ENCODE measurements around the gene ADGRL3. TPM values are rescaled to one million over a fixed set of nuclear protein-coding genes. Genes with fewer than 3 reads are reported as not detected.

The ADGRL3 gene
- total RNA-seq, 4 donors from 2014 or later: 0.19 to 7.8 (median 1.3) TPM

- H3K4me3 ChIP-seq: no peak overlapping the region
- no peaks in the 10 kb centered on the region for H3K4me1 ChIP-seq
- H3K36me3 ChIP-seq: no peaks in the 10 kb centered on the region
- intact Hi-C loops (cut with DNase I): no loop called here
- no peaks in the 10 kb centered on the region for H3K9me3 ChIP-seq
- TF ChIP-seq, protein P1, sequence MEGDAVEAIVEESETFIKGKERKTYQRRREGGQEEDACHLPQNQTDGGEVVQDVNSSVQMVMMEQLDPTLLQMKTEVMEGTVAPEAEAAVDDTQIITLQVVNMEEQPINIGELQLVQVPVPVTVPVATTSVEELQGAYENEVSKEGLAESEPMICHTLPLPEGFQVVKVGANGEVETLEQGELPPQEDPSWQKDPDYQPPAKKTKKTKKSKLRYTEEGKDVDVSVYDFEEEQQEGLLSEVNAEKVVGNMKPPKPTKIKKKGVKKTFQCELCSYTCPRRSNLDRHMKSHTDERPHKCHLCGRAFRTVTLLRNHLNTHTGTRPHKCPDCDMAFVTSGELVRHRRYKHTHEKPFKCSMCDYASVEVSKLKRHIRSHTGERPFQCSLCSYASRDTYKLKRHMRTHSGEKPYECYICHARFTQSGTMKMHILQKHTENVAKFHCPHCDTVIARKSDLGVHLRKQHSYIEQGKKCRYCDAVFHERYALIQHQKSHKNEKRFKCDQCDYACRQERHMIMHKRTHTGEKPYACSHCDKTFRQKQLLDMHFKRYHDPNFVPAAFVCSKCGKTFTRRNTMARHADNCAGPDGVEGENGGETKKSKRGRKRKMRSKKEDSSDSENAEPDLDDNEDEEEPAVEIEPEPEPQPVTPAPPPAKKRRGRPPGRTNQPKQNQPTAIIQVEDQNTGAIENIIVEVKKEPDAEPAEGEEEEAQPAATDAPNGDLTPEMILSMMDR (IDR thresholded peaks at IDR 0.05): no peak
- TF ChIP-seq POLR2A (IDR thresholded peaks at IDR 0.05): no peak
- DNase-seq: no peak
- H3K27ac ChIP-seq: no peak overlapping the region
- no peaks in the 10 kb centered on the region for H3K27me3 ChIP-seq
- 27 to 36% methylated on average over 1 of the region's 1 CpG for WGBS, 2 donors
These were observed 733.4 kb downstream of the ADGRL3 start for GRCh38 chr4:61933527-61933926.

- intact Hi-C loops (cut with DNase I): no loop called here
- Histone ChIP-seq H3K36me3 (no peaks in the 10 kb centered on the region), H3K9me3 (no peaks in the 10 kb centered on the region), H3K4me3 (no peak overlapping the region), H3K4me1 (no peaks in the 10 kb centered on the region), H3K27ac (no peak overlapping the region), H3K27me3 (no peaks in the 10 kb centered on the region)
- no peak for DNase-seq
- TF ChIP-seq POLR2A (IDR thresholded peaks at IDR 0.05): no peak
- TF ChIP-seq, protein P1 (IDR thresholded peaks at IDR 0.05): no peak
These were observed 734.1 kb downstream of the ADGRL3 start for GRCh38 chr4:61934198-61934597.

DNA sequence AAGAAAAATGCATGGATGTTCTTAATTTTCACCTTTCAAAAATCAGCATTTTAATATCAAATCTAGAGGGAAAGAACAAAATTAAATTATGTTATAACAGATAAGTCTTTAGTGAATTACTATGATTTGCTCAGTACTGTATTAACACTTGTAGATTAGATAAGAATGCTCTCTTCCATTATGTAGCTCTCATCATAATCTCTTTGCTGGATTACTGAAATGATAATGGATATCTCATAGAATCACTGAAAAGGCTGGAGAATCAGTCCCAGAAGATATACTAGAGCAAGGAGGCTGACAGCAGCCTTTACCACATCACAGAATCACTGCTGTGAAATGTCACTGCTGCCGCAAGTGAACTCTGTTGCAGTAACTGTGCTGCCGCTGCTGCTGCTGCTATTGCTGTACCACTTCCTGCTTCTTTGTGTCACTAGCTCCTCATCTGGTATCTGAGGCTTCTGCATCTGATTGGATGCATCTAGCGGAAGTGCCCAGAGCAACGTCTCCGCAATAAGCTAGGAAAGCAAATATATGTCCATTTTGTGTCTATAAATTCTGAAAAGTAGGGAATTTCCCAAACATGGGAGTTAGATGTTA is 738.2 kb downstream of the ADGRL3 start:
- Histone ChIP-seq H3K4me3 (no peak overlapping the region), H3K36me3 (no peaks in the 10 kb centered on the region), H3K27me3 (no peaks in the 10 kb centered on the region), H3K9me3 (no peaks in the 10 kb centered on the region), H3K4me1 (no peaks in the 10 kb centered on the region), H3K27ac (no peak overlapping the region)
- DNase-seq: no peak
- WGBS, 2 donors: 88 to 96% methylated on average over 5 of the region's 5 CpGs
- TF ChIP-seq, protein P1 (IDR thresholded peaks at IDR 0.05): no peak
- no peak for TF ChIP-seq POLR2A (IDR thresholded peaks at IDR 0.05)
- intact Hi-C loops (cut with DNase I): no loop called here

GRCh38 chr4:61950625-61951024 is 750.5 kb downstream of the ADGRL3 start:
- TF ChIP-seq POLR2A (IDR thresholded peaks at IDR 0.05): no peak
- TF ChIP-seq, protein P1 (IDR thresholded peaks at IDR 0.05): no peak
- WGBS, 2 donors: 89% methylated on average over 2 of the region's 2 CpGs
- Histone ChIP-seq H3K27ac (no peak overlapping the region), H3K27me3 (no peaks in the 10 kb centered on the region), H3K4me3 (no peak overlapping the region), H3K36me3 (no peaks in the 10 kb centered on the region), H3K4me1 (no peaks in the 10 kb centered on the region), H3K9me3 (no peaks in the 10 kb centered on the region)
- intact Hi-C loops (cut with DNase I): no loop called here
- DNase-seq: no peak

DNA sequence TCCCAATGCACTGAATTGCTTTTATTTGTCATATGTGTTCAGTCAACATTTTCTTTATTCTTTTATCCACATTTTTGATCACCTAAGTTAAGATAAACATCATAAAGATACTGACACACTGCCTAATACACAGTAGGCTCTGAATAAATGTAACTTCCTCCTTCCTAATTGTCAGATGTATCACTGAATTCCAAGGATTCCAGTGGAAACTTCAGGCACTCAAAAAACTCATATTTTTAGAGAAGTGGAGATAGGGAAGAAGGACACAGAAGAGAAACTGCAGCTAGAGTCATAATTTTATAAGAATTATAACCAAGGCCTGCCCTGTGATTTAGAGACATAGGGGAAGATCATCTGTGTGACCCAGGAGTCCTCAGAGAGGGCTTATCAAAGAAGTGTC is 753.3 kb downstream of the ADGRL3 start:
- intact Hi-C loops (cut with DNase I): no loop called here
- TF ChIP-seq POLR2A (IDR thresholded peaks at IDR 0.05): no peak
- no peak overlapping the region for H3K4me3 ChIP-seq

GRCh38 chr4:61958591-61958990 is 758.5 kb downstream of the ADGRL3 start:
- Histone ChIP-seq H3K4me3 (no peak overlapping the region), H3K4me1 (no peaks in the 10 kb centered on the region), H3K36me3 (no peaks in the 10 kb centered on the region), H3K27ac (no peak overlapping the region), H3K9me3 (no peaks in the 10 kb centered on the region), H3K27me3 (no peaks in the 10 kb centered on the region)
- DNase-seq: no peak
- WGBS, 2 donors: 79 to 83% methylated on average over 1 of the region's 1 CpG
- intact Hi-C loops (cut with DNase I): no loop called here
- TF ChIP-seq POLR2A (IDR thresholded peaks at IDR 0.05): no peak
- TF ChIP-seq, protein P1 (IDR thresholded peaks at IDR 0.05): no peak

More for the DNA sequence above, 753.3 kb downstream of the ADGRL3 start:
- Histone ChIP-seq H3K9me3 (no peaks in the 10 kb centered on the region), H3K27me3 (no peaks in the 10 kb centered on the region), H3K4me1 (no peaks in the 10 kb centered on the region), H3K27ac (no peak overlapping the region), H3K36me3 (no peaks in the 10 kb centered on the region)
- DNase-seq: no peak
